GM18873 (cell line): ENCODE data around the gene PDHX.

ENCODE experiments used
- ATAC-seq: cut with Tn5 transposase; IDR thresholded peaks from one replicate; pipeline ENCODE4 v1.9.1; 2021; ENCODE audit warnings: mild to moderate bottlenecking, moderate library complexity, moderate number of reproducible peaks; ENCODE audit not compliant: unreplicated experiment, low FRiP score

Gene PDHX

GRCh38 chr11:35041070-35041554 is 124.7 kb downstream of the PDHX start:
- ATAC-seq, result no peak

DNA sequence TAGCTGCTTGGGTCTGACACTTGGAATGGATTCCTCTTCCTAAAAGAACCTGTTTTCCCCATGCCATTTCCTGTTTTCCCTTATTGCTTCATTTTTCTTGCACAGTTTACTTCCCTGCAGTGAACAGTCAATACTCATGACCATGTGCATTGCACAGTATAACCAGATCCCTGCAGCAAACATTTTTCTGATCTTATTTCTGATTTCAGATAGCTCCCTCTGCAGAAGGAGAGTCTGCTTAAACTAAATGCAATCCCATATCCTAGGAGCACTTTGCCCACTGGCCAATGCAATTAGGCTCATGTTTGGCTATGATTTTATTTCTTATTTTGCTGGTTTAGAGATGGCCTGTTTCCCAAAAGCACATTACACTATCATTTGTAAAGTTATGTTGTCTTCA is 125.8 kb downstream of the PDHX start:
- ATAC-seq, result no peak

GRCh38 chr11:35042913-35043312 is 126.5 kb downstream of the PDHX start:
- ATAC-seq, result no peak

GRCh38 chr11:35043936-35044335 is 127.5 kb downstream of the PDHX start:
- no peak for ATAC-seq

DNA sequence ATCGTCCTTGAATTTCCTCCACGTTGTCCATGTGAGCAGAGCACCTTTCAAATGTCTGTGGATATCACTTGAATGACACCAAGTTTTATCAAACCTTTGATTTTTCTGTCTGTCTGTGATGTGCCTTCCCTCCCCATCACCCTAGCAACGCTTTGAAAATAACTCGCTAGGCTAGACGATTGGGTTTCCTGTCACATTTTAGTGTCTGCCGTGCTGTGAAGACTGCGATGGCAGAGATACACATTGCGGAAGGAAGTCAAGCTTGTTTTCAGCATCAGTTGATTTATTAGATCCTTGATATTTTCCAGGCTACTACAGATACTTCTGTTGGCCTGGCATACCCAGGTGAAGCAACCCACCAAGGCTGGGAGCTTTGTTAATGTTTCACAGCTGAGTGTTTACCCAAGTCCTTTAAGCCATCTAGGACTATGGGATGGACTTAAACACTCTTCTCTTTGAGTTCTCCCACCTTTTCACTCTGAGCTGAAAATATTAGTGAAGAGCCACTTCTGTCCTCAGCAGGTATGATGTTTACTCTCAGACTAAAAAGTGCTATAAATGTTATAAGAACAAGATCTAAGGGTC is 128.9 kb downstream of the PDHX start:
- ATAC-seq, result no peak
